ENCODE results near the gene THAP7.

The THAP7 gene

DNA sequence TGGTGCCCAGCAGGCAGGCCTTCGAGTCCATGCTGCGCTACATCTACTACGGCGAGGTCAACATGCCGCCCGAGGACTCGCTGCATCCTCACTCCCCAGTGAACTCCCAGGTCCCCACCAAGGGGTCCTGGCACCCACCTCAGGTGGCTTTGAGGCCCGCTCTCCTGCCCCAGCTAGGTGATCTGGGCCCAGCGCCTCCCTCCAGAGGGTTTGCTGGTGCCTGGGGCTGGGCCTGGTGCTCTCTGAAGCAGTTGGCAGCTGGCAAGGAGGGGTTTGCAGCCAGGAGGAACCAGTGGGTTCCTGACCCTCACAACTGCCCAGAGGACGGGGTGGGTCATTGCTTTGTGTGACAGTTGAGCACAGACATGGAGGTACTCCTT lies 5.9 kb downstream of the THAP7 start:
- ChIA-PET CTCF (no interaction called here), POLR2A (ENCODE audit: low non-redundant PET) (interaction anchor here (0.7 kb wide), 1 partner anchor 211 kb away, joined by 3 read pairs; no protein-coding TSS in a partner anchor)
- peak overlapping the region; percentile 99 for H3K27ac ChIP-seq
- no peak for DNase-seq (ENCODE audit: low spot score)
- TF ChIP-seq CTCF (conservative IDR thresholded peaks at IDR 0.05; ENCODE audit: low read depth), result no peak

GRCh38 chr22:20995329-20996030 lies 6.4 kb downstream of the THAP7 start:
- ChIA-PET POLR2A (ENCODE audit: low non-redundant PET) (no interaction called here), CTCF (no interaction called here)
- peak overlapping the region; percentile 99 for H3K27ac ChIP-seq
- TF ChIP-seq CTCF (conservative IDR thresholded peaks at IDR 0.05; ENCODE audit: low read depth), result no peak
- no peak for DNase-seq (ENCODE audit: low spot score)

DNA sequence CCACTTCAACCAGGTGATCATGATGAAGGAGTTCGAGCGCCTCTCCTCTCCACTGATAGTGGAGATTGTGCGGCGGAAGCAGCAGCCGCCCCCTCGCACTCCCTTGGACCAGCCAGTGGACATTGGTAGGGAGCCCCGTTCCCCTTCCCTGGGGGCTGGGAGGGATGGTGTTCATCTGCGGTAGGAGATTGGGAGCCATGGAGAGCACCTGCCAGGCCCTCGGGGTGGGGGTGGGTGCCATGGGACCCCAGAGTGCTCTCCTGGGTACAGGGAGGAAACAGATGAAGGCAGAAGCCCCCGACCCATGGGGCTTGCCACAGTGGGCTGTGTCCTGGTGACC lies 7.0 kb downstream of the THAP7 start:
- H3K27ac ChIP-seq, result no peak overlapping the region
- TF ChIP-seq CTCF (conservative IDR thresholded peaks at IDR 0.05; ENCODE audit: low read depth), result no peak
- ChIA-PET CTCF (no interaction called here), POLR2A (ENCODE audit: low non-redundant PET) (no interaction called here)
- DNase-seq (ENCODE audit: low spot score), result no peak

GRCh38 chr22:20994128-20994901 lies 7.6 kb downstream of the THAP7 start:
- POLR2A ChIA-PET (ENCODE audit: low non-redundant PET), result no interaction called here
- DNase-seq (ENCODE audit: low spot score), result no peak
- H3K27ac ChIP-seq, result no peak overlapping the region
- TF ChIP-seq CTCF (conservative IDR thresholded peaks at IDR 0.05; ENCODE audit: low read depth), result no peak
- CTCF ChIA-PET, result no interaction called here

DNA sequence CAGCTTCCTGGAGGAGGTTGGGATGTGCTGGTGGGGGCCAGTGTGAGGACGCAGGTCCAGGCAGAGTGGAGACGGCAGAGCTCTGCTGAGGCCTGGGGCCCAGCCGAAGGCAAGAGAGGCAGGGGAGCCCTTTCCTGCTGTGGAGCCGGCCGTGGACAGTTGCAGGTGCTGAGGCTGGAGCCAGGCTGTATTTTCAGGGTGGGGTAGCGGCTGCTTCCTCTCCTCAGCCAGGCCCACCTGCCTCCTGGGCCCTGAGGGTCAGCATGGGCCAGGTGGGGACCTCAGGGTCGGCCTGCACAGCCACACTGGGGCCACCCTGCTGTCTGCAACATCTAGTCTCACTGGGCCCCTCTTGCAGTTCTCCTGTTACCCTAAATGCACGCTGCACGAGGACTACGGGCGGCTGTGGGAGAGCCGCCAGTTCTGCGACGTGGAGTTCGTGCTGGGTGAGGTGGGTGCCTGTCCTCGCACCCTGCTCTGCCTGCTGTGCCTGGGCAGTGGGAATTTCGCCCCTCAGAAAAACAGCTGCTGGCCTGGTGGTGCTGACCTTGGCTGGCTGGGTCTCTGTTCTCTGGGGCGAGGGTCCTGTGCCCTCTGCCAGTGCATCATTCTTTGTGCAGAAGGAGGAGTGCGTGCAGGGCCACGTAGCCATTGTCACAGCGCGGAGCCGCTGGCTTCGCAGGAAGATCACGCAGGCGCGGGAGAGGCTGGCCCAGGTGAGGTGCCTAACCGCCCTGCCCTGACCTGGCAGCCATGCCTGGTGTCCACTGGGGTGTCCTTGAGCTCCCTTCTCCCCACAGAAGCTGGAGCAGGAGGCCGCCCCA lies 8.4 kb downstream of the THAP7 start:
- no peak for TF ChIP-seq CTCF (conservative IDR thresholded peaks at IDR 0.05; ENCODE audit: low read depth)

More for the DNA sequence above, 8.4 kb downstream of the THAP7 start:
- ChIA-PET POLR2A (ENCODE audit: low non-redundant PET) (no interaction called here), CTCF (no interaction called here)
- H3K27ac ChIP-seq, result peak overlapping the region; percentile 7; the same call in 1 of the 2 replicates
- no peak for DNase-seq (ENCODE audit: low spot score)

Measured in RWPE1 (cell line).